ENCODE measurements around the gene FBXL7.

FBXL7 gene

GRCh38 chr5:15627109-15627508 lies 127.1 kb downstream of the FBXL7 start:
- FAIRE-seq: no peak
- no peak for TF ChIP-seq CTCF (IDR thresholded peaks at IDR 0.05; ENCODE audit: insufficient read depth, missing control alignments)
- no peak for DNase-seq (ENCODE audit: insufficient read length, low spot score)

GRCh38 chr5:15627647-15628046 lies 127.7 kb downstream of the FBXL7 start:
- no peak for TF ChIP-seq CTCF (IDR thresholded peaks at IDR 0.05; ENCODE audit: insufficient read depth, missing control alignments)
- DNase-seq (ENCODE audit: insufficient read length, low spot score) (no peak), FAIRE-seq (no peak)

- FAIRE-seq (no peak), DNase-seq (ENCODE audit: insufficient read length, low spot score) (no peak)
- TF ChIP-seq CTCF (IDR thresholded peaks at IDR 0.05; ENCODE audit: insufficient read depth, missing control alignments): no peak
These were observed 130.5 kb downstream of the FBXL7 start for GRCh38 chr5:15630441-15630840.

GRCh38 chr5:15634591-15635288 lies 134.8 kb downstream of the FBXL7 start:
- no peak for FAIRE-seq
- TF ChIP-seq CTCF (IDR thresholded peaks at IDR 0.05; ENCODE audit: insufficient read depth, missing control alignments): no peak
- no peak for DNase-seq (ENCODE audit: insufficient read length, low spot score)

- FAIRE-seq: no peak
- DNase-seq (ENCODE audit: insufficient read length, low spot score): no peak
- TF ChIP-seq CTCF (IDR thresholded peaks at IDR 0.05; ENCODE audit: insufficient read depth, missing control alignments): no peak
These were observed 135.3 kb downstream of the FBXL7 start for GRCh38 chr5:15635289-15635616.

GRCh38 chr5:15637345-15637744 lies 137.4 kb downstream of the FBXL7 start:
- DNase-seq (ENCODE audit: insufficient read length, low spot score) (no peak), FAIRE-seq (no peak)
- no peak for TF ChIP-seq CTCF (IDR thresholded peaks at IDR 0.05; ENCODE audit: insufficient read depth, missing control alignments)

GRCh38 chr5:15637886-15638285 lies 137.9 kb downstream of the FBXL7 start:
- no peak for TF ChIP-seq CTCF (IDR thresholded peaks at IDR 0.05; ENCODE audit: insufficient read depth, missing control alignments)
- FAIRE-seq (no peak), DNase-seq (ENCODE audit: insufficient read length, low spot score) (no peak)
